ENCODE data around the gene SULT1A2.
A peak's percentile ranks its signal among the peaks of the same experiment; 100 is the strongest.
"Not testable (repeated sequence)": the region's sequence is repeated elsewhere in the genome, so short reads cannot be mapped to it uniquely, and the experiment has no call there.

The SULT1A2 gene

DNA sequence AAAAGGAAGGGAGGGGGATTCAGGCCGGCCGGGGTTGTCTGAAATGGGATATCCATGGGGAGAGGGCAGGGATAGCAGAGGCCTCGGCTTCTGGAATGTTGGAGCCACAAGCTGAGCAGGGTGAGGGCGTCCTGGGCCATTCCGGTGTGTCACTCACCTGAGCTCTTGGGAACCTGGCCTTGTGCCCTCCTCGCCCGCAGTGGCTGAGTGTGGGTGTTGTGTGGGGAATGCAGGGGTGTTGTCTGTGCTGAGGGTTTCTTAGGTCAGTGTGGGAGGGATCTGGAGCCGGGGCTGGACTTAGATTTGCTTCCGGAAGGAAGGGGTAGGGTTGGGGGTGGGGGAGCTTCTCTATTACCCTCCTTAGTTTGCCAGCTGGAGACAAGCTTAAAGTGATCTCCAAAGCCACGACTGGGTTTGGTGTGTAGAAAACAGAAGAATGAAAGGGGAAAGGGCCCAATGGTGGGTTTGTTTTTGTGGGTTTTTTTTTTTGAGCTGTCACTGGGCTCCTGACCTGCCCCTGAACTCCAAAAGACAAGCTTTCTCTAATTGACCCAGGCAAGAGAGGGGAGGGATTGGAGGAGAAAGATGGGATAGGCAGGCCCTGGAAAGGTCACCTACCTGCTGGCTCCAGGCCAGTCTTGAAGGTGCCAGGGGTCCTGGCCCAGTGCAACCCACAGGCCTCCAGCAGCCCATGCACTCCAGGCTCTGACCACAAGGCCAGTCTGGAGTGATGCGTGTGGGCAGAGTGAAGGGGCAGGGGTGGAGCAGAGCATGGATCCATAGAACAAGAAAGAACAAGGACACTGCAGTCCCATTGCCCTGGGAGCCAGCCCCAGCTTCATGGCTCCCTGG is at the start of gene SULT1A2:
Gene SULT1A2, minus strand, starts transcription at position 211 of the 852 bp plus-strand sequence. CDS start 1,120 bp downstream, outside the sequence.
- DNase-seq = no peak

DNA sequence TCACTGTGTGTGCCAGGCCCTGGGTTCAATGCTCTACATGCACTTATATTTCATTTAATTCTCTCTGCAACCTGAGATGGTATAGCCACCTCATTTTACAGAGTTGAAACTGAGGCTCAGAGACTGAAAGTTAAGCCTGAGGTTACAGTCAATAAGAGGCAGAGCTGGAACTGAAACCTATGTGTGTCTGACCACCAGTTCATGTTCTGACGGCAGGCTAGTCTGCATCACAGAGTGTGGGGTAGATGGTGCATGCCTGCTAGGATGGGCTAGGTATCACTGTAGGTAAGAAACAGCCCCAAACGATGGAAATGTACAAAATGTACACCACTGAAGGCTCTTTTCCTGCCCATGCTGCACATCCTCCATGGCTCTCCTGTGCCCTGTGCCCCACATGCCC is 43.1 kb upstream of the SULT1A2 start:
- DNase-seq = not testable (repeated sequence)

DNA sequence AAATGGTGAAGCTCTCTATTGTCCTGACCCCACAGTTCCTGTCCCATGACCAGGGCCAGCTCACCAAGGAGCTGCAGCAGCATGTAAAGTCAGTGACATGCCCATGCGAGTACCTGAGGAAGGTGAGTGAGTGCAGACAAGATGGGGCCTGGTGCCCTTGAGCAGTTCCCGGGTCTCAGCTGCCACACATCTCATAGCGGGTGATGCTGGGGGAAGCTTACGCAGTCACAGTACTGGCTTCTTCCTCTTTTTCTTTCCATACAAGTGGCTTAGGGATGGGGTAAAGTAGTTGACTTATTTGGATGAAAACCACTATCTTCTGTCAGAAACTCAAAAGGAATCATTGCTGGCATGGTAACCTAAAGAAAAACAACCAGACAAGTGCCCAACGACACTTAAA is 41.5 kb upstream of the SULT1A2 start:
- DNase-seq = not testable (repeated sequence)

DNA sequence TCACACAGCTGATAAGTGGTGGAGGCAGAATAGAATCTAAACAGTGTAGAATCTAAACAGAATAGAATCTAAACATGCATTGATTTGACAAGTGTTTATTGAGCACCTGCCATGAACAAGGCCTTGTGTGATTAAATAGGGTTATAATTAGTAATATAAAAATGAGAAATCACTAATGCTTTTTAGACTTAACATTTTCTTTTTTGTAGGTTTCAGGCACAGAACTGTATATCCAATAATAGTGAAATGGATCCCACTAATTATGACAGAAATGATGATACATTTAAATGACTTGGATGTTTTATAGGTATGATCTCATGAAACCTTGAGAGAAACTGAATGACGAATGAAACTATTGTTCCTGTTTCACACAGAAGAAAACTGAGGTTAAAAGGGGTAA is 40.9 kb upstream of the SULT1A2 start, which contains the start of gene NPIPB8:
Gene NPIPB8, plus strand, starts transcription at position 301 of the 400 bp plus-strand sequence. CDS start 296 bp downstream, outside the sequence.
- not testable (repeated sequence) for DNase-seq

DNA sequence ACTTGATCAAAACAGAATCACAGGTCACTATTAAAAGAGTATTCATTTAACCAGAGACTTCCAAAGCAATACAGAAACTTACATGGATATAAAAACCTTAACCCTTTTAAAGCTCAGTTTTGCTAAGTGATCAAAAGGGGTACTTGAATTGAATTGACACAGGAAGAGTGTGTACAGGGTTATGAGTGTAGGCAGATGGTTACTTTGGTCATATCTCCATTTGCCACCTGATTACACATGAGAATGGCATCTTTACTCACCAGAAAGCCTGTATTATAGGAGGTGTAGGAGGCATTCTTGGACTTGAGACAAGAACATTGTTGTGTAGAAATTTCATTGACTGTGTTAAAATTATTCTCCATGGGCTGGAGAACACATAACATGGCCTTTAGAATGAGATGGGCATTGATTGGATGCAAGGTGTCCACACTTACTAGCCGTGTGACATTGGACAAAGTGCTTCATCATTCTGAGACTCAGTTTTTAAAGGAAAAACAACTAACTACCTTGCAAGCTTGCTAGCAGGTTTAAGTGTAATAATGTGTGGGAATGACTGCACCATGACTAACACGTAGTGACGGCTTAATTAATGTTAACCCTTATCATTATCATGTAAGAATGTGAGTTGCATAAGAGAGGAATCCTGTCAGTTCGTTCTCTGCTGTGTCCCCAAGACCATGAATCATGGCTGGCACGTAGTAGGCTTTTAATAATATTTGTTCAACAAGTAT is 39.4 kb upstream of the SULT1A2 start:
- DNase-seq = not testable (repeated sequence)

DNA sequence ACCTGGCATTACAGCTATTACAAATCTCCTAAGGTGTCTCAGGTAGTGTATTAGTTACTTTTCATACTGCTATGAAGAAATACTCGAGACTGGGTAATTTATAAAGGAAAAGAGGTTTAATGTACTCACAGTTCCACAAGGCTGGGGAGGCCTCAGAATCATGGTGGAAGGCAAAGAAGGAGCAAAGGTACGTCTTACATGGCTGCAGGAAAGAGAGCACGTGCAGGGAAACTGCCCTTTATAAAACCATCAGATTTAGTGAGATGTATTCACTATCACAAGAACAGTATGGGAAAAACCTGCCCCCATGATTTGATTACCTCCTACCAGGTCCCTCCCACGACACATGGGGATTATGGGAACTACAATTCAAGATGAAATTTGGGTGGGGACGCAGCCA is 34.1 kb upstream of the SULT1A2 start:
- not testable (repeated sequence) for DNase-seq

DNA sequence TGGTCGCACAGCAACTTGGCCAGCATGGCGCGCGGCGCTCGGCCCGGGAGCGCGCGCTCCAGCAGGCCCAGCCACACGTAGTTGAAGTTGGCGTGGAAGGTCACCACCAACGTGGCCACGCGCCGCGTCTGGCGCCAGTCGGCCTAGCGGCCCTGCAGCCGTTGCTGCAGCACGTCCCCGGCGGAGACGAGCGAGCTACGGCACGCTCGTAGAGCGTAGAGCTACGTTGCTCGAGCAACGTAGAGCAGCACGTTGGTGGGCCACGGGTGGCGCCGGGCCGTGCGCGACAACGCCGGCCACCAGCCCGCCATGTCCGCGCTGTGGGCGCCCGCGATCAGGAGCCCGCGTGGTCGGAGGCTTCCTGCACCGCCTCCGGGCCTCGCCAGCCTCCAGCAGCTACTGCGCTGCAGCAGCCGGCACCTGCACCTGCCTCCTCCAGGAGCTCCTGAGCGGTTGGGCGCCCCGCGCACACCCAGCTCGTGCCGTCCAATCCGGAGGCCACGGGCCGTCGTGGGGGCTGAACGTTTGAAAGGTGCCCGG is 26.4 kb upstream of the SULT1A2 start:
- DNase-seq = peak; percentile 64

DNA sequence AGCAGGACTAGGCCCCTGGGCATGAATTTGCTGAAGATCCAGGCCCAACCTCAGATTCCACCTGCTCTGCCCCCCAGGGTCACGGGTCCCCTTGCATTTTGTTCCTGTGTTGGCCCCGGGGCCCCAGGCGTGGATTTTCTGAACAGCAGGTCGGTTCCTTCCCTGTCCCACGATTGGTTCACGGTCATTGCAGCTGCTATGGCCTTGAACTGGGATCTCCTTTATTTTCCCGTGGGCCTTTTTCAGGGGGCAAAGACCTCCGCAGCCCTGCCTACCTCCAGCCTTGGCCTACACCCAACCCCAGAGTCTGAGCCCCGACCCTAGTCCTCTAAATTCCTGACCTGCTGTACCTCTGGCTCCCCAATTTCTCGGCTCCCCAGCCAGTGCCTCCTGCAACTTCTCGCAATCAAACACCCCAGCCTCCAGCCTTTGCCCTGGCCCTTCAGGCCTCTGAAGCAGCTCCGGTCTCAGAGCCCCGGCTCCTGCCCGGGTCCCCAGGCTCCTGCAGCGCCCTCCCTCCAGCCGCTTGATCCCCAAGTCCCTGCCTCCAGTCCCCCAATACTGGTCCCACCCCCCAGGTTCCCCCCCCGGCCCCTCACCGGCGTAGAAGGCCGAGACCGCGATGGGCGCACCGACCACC is 25.8 kb upstream of the SULT1A2 start:
- not testable (repeated sequence) for DNase-seq

DNA sequence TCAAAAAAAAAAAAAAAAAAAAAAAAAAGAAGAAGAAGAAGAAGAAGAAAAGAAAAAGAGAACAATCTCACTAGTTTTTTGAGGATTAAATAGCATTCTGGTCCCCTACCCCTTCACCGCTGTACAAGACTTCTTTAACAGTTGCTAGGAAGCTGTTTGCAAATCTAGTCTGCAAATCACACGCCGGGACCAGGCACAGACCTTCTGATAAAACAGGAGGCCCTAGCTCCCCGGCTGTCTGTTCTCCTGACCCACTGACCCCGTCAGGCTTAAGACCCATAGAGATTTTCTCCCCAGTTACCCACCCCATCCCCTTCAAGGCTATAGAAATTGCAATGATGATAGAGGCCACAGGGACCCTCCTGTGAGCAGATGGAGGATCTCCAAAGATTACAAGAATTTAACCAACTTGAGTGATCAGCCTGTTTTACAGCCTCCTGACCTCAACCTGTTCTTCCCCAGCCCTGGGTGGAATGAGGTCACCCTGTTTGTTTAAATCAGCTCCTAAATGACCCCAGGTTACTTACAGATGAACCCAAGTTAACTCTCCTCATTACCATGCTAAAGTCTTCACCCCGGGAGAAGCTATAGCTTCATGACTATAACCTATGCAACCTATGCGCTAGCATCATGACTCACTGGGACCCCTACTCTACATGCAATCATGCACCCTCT is 24.8 kb upstream of the SULT1A2 start:
- DNase-seq = no peak

DNA sequence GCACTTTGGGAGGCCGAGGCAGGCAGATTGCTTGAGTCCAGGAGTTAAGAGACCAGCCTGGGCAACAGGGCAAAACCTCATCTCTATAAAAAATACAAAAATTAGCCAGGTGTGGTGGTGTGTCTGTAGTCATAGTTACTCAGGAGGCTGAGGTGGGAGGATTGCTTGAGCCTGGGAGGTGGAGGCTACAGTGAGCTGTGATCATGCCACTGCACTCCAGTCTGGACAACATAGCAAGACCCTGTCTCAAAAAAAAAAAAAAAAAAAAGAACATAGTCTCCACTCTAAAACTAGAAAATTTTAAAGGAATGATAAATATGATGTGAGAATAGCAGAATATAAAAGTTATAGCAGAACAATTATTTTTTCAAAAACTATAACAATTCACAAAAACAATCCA is 23.5 kb upstream of the SULT1A2 start:
- not testable (repeated sequence) for DNase-seq

DNA sequence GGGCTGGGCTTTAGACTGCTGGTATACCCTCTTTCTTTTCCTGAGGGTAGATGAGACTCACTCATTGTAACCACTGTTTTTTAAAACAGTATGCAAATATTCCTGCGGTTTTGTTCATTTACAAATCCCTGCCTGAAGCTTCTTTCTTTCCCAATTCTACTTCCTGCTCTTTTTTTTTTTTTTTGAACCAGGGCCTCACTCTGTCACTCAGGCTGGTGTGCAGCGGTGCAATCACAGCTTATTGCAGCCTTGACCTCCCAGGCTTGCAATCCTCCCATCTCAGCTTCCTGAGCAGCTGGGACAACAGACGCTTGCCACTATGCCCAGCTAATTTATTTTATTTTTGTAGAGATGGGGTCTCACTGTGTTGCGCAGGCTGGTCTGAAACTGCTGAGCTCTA is 21.0 kb upstream of the SULT1A2 start:
- DNase-seq = no peak

DNA sequence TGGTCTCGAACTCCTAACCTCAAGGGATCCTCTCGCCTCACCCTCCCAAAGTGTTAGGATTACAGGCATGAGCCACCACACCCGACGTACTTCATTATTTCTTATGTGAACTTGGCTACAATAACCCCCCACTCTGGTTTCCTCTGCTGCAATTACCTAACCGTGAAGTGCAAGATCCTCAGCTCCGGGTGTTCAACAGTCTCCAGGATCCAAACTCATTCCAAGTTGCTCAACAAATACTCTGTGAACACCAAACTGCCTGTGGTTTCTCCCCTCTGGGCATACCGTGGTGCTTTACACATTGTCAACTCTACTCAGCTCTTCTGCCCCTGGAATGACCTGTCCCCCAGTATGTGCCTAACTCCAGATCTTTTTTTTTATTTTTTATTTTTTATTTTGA is 19.8 kb upstream of the SULT1A2 start:
- DNase-seq = no peak

DNA sequence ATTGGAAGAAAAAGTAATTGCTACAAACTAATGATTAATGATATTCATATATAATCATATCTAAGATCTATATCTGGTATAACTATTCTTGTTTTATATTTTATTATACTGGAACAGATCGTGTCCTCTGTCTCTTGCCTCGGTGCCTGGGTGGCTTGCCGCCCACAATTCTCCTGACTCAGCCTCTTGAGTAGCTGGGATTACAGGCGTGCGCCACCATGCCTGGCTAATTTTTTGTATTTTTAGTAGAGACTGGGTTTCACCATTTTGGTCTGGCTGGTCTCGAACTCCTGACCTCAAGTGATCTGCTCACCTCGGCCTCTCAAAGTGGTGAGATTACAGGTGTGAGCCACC is 19.4 kb upstream of the SULT1A2 start:
- not testable (repeated sequence) for DNase-seq

DNA sequence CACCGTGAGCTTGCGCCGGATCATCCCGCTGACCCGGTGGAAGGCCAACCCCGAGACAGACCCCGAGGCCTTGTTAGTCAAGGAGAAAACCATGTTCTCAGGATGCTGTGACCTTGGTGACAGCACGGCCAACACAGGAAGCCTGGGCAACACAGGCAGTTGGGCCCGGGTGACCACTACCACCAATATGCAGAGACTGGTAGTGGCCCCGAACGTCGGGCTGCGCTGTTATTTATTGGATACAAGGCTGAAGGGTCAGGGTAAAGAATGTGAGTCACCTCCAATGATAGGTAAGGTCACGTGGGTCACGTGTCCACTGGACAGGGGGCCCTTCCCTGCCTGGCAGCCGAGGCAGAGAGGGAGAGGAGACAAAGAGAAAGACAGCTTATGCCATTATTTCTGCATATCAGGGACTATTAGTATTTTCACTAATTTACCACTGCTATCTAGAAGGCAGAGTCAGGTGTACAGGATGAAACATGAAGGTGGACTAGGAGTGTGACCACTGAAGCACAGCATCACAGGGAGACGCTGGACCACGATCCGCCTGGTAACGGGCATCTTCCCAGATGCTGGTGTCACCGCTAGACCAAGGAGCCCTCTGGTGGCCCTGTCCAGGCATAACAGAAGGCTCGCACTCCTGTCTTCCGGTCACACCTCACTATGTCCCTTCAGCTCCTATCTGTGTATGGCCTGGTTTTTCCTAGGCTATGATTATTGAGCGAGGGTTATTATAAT is 18.8 kb upstream of the SULT1A2 start:
- peak; percentile 7 for DNase-seq

DNA sequence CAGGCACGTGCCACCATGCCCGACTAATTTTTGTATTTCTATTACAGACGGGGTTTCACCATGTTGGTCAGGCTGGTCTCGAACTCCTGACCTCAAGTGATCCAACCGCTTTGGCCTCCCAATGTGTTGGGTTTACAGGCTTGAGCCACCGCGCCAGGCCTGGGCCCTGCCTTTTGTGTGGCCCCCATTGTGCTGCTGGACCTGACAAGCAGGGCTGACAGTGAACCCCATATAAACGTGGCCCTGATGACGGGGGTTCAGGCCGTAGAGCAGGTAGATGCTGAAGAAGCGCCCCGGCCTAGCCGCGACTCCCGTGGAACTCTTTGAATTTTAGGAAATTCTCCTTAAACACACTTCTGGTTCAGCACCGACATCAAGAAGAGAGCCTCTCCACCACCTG is 17.7 kb upstream of the SULT1A2 start:
- not testable (repeated sequence) for DNase-seq

DNA sequence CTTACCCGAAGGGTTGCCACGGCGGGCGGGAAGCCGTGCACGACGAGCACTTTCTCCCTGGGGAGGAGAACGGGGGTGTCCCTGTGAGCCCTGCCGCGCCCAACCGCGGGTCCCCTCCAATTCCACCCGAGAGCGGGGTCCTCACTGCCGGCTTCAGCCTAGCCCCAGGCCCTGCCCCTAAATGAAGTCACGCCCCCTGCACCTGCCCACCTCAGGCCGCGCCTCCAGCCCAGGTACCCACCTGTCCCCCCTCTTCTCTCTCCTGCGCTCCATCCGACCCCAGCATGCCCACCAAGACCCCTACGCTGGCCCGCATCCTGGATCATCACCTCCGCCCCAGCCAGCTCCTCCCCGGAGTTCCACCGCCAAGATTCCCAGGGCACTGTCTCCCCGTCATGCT is 17.1 kb upstream of the SULT1A2 start:
- DNase-seq = not testable (repeated sequence)

DNA sequence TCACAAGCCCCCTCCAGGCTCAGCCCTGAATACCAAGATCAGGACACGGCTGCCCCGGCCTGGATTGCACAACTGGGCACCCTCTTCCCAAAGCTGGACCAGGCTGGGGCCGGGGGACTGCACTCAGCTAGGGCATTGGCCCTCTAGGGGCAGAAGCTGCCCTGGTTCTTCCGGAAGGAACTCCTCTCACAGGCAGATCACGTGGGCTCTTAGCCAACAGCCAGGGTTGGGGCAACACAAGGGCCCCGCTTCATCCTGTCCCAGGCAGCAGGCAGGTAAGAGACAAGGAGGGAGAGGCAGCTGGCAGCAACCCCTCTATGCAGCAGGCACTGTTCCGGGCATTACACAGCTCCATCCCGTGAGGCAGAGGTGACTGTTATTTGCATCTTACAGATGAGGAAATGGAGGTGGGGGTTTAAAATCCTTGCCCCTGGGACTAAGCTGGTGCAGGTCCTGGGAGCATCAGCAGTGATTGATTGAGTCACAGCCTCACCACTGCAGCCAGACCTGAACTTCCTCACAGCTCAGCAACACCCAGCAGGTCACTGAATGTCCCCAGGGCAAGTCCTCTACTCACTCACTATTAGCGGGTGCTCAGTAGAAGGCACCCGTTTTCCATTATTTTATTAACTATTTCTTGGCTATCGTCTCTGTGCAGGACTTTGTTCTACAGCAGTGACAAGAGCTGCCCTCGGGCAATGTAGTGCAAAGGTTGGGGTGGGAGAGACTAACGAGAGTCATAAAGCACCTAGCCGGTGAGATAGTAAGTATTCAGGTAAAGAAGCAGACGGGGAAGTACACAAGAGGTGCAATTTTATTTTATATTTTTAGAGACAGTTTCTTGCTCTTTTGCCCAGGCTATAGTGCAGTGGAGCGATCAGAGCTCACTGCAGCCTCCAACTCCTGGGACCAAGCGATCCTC is 15.8 kb upstream of the SULT1A2 start:
- not testable (repeated sequence) for DNase-seq

DNA sequence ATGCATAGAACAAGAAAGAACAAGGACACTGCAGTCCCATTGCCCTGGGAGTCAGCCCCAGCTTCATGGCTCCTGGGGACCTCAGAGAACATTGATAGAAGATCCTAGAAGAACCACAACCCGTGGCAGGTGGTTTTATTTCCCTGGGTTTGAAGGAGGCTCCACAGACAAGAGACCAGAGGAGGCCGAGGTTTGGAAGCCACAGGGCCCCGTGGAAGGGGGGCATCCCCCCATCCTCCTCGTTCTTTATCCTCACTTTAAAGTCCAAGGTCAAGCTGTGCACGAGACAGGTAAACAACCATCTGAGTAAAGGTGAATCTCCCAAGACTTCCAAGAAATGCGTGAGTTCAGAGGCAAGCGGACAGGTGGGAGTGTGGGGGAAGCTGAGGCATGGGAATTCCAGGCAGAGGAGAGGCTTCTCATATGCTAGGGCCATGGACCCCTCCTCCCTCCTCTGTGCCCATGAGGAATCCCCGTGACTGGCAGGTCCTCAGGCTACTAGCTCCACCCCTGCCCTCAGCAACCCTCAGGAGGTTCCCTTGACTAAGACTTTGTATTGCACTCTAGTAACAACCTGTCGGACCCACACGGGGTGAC is 13.8 kb upstream of the SULT1A2 start:
- no peak for DNase-seq

DNA sequence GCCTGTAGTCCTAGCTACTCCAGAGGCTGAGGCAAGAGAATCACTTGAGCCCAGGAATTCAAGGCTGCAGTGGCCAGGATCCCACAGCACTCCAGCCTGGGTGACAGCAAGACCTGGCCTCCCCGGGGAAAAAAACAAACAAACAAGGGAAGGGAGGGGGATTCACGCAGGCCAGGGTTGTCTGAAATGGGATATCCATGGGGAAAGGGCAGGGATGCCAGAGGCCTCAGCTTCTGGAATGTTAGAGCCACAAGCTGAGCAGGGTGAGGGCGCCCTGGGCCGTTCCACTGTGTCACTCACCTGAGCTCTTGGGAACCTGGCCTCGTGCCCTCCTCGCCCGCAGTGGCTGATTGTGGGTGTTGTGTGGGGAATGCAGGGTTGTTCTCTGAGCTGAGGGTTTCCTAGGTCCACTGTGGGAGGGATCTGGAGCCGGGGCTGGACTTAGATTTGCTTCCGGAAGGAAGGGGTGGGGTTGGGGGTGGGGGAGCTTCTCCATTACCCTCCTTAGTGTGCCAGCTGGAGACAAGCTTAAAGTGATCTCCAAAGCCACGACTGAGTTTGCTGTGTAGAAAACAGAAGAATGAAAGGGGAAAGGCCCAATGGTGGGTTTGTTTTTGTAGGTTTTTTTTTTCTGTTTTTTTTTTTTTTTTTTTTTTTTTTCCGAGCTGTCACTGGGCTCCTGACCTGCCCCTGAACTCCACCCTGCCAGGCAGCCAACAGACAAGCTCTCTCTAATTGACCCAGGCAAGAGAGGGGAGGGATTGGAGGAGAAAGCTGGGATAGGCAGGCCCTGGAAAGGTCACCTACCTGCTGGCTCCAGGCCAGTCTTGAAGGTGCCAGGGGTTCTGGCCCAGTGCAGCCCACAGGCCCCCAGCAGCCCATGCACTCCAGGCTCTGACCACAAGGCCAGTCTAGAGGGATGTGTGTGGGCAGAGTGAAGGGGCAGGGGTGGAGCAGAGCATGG is 13.1 kb upstream of the SULT1A2 start, which contains the start of gene SULT1A1:
Gene SULT1A1, minus strand, starts transcription at position 414 of the 964 bp plus-strand sequence. CDS start 1,189 bp downstream, outside the sequence.
- DNase-seq = no peak

Data from DMS79 treated with DMSO at 0.1 percent for 48 hours (cell line).